Prostate gland (tissue), 2 donors: ENCODE data around the gene PRR15.

Source experiments
- POLR2A ChIP-seq: fragments of 450-650 bp; IDR thresholded peaks from one replicate; pipeline ENCODE4 v1.6.1; 2016; ENCODE audit warnings: antibody characterized with exemption, mild to moderate bottlenecking
- POLR2AphosphoS5 ChIP-seq: sonication (generic); formaldehyde crosslinking; IDR thresholded peaks from one replicate; pipeline ENCODE4 v1.6.1; 2017; ENCODE audit warnings: antibody characterized with exemption
- TF ChIP-seq, protein P1 (sequence below), 4 experiments: fragments of 200-600 bp in 2 of 4; fragments of 450-650 bp in 2 of 4; sonication (generic) in 2 of 4; IDR thresholded peaks; 1 replicate in 3 of 4; 2 replicates in 1 of 4; pipeline ENCODE4 v1.5.1; 2016 to 2019; ENCODE audit warnings: antibody characterized with exemption in 4 of 4, mild to moderate bottlenecking in 2 of 4, moderate library complexity in 2 of 4

DNA sequence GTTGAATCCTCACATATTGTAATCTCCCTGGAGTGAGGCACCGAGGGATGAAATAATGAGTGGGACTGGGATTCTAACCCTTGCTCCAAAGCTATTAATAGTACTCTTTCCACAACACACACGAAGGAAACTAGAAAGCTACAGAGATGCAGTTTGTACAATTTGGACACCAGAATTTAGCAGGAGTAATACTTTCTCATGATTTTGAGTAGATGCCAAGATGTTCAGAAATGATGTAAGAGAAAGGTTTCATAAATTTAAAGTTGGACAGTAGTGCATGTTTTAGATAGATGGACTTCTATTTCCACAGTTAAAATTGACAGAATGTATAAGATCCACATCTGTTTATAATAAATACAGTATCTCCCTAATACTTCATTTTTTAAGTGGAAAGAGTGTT is 46.5 kb downstream of the PRR15 start:
- TF ChIP-seq POLR2AphosphoS5 (no peak), POLR2A (no peak)
- TF ChIP-seq, protein P1, sequence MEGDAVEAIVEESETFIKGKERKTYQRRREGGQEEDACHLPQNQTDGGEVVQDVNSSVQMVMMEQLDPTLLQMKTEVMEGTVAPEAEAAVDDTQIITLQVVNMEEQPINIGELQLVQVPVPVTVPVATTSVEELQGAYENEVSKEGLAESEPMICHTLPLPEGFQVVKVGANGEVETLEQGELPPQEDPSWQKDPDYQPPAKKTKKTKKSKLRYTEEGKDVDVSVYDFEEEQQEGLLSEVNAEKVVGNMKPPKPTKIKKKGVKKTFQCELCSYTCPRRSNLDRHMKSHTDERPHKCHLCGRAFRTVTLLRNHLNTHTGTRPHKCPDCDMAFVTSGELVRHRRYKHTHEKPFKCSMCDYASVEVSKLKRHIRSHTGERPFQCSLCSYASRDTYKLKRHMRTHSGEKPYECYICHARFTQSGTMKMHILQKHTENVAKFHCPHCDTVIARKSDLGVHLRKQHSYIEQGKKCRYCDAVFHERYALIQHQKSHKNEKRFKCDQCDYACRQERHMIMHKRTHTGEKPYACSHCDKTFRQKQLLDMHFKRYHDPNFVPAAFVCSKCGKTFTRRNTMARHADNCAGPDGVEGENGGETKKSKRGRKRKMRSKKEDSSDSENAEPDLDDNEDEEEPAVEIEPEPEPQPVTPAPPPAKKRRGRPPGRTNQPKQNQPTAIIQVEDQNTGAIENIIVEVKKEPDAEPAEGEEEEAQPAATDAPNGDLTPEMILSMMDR (IDR thresholded peaks at IDR 0.05): no peak
